A549 treated with DMSO at 1 μM for 4 hours (cell line): ENCODE measurements around the gene ARL2BP. TPM values are rescaled to one million over a fixed set of nuclear protein-coding genes. Genes with fewer than 3 reads are reported as not detected.

Experiments used
- total RNA-seq: library from RNA; stranded (reverse); fragments of 200-300 nt; extraction: Qiagen RNA extraction; gene quantifications from 5 replicates; pipeline ENCODE4 v1.2.3, GENCODE V29; 2022; ENCODE audit warnings: low read depth

ARL2BP gene
- 63.6 to 82.8 TPM (median 73.3 TPM) in 5 replicates for total RNA-seq

DNA sequence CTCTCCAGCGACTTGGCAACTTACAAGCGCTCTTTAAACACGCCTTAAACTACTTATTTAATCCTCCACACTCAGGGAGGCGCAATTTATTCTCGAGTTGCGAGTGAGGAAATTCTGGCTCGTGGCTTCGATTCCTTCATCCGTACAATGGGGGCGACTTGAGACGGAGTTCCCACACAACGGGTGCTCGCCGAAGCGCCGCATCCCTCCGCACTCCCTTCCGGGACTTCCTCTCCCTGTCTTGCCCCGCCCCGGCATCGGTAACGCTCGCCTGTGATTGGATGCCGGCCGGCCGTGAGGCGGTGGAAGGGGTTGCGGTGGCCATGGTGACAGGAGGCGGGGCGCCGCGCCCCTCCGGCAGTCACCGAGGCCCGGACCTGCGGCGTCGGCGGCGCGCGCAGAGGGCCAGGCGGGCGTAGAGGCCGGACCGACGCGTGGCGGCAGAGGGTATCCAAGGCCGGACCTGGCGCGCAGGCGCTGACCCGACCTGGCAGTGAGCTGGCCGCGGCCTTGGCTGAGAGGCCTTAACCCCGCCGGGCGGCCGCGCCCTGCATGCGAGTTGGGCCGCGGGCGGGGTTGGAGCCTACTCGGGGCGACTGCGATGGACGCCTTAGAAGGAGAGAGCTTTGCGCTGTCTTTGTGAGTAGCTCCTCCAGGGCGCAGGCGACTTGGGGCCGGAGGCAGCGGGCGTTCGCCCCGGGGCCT, at the start of gene ARL2BP:
Gene ARL2BP, plus strand, starts transcription at position 493 of the 705 bp plus-strand sequence. Its CDS starts 109 bp downstream, at position 602.

DNA sequence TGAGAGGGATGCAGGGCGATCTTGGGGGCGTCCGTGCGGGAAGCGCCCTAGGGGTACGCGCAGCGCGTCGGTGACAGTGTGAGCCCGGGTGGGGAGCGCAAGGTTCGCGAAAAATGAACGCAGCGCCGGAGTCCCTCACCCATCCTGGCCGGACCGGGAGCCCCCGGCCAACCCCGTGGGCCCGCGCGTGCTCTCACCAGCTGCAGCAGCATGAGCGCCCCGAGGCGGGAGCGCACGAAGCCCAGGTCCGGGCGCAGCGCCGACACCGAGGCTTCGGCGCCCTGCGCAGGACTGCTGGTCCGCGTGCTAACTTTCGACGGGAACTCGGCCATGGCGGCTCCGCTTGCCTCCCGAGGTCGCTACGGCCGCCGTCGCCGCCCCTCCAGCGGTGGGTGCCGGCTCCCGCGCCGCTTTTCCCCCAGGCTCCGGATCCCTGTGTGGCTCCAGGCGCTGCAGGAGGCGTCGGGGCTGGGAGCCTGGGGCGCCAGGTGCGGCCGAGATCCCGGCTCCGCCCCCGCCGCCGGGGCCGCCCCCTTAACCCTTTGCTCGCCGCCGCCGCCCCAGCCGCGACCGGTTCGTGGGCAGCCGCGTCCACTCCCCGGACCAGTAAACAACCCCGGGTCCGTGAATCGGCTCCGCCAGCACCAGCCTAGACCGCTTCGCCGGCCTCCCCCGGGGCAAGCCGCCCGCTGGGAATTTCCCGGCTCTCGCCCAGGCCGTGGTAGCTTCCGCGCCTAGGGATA, 39.3 kb downstream of the ARL2BP start, which contains the start of gene PLLP:
Gene PLLP, minus strand, starts transcription at position 464 of the 743 bp plus-strand sequence. Its CDS starts 132 bp downstream, at position 332.

Other genes starting within 250 kb of the ARL2BP start
- 39.3 to 49.2 TPM (median 42.1 TPM) in 5 replicates for gene CPNE2, start 152.7 kb upstream of the ARL2BP start, total RNA-seq
- 86.7 to 100 TPM (median 92.5 TPM) in 5 replicates for gene PSME3IP1, start 59.2 kb upstream of the ARL2BP start, total RNA-seq
- gene RSPRY1, start 58.9 kb upstream of the ARL2BP start, total RNA-seq: 26.4 to 32.0 TPM (median 28.1 TPM) in 5 replicates
- gene PLLP, start 39.4 kb downstream of the ARL2BP start, total RNA-seq: 1.3 to 2.1 TPM (median 1.6 TPM) in 5 replicates
- gene CCL22, start 113.5 kb downstream of the ARL2BP start, total RNA-seq: 0.06 to 0.08 TPM (median 0.07 TPM) in 4 of 5 replicates, not detected in the other
- 0.04 to 0.32 TPM (median 0.10 TPM) in 4 of 5 replicates, not detected in the other for gene CX3CL1, start 127.2 kb downstream of the ARL2BP start, total RNA-seq
- gene CCL17, start 159.5 kb downstream of the ARL2BP start, total RNA-seq: not detected in 5 replicates
- 68.9 to 89.6 TPM (median 73.2 TPM) in 5 replicates for gene CIAPIN1, start 202.1 kb downstream of the ARL2BP start, total RNA-seq
- 38.1 to 53.6 TPM (median 51.3 TPM) in 5 replicates for gene COQ9, start 202.2 kb downstream of the ARL2BP start, total RNA-seq
- gene POLR2C, start 217.4 kb downstream of the ARL2BP start, total RNA-seq: 106 to 173 TPM (median 107 TPM) in 5 replicates
- 33.4 to 45.4 TPM (median 42.6 TPM) in 5 replicates for gene DOK4, start 241.2 kb downstream of the ARL2BP start, total RNA-seq